NT2/D1 (cell line): ENCODE data around the gene C20orf202.

Experiments
- DNase-seq: peaks from one replicate; pipeline ENCODE4 v3.0.0-alpha.2; 2011; ENCODE audit warnings: low read depth, low spot score
- H3K27me3 ChIP-seq: 2 replicates; pipeline ENCODE4 v1.6.0; 2011; ENCODE audit warnings: mild to moderate bottlenecking; ENCODE audit not compliant: insufficient read length, insufficient read depth
- H3K36me3 ChIP-seq: 2 replicates; pipeline ENCODE4 v1.6.1; 2011; ENCODE audit warnings: mild to moderate bottlenecking, low read length, mixed read lengths; ENCODE audit not compliant: insufficient read depth, insufficient read length
- H3K4me1 ChIP-seq: 2 replicates; pipeline ENCODE4 v1.5.1; 2011; ENCODE audit not compliant: insufficient read depth, insufficient read length
- H3K4me3 ChIP-seq: 2 replicates; pipeline ENCODE4 v1.5.1; 2011; ENCODE audit warnings: low read depth; ENCODE audit not compliant: insufficient read length
- H3K9ac ChIP-seq: 2 replicates; pipeline ENCODE4 v1.6.0; 2011; ENCODE audit warnings: low read depth; ENCODE audit not compliant: insufficient read length
- H3K9me3 ChIP-seq: 2 replicates; pipeline ENCODE4 v1.5.1; 2011; ENCODE audit warnings: mild to moderate bottlenecking, low read length; ENCODE audit not compliant: insufficient read depth
- SUZ12 ChIP-seq: IDR thresholded peaks from 2 replicates; pipeline ENCODE4 v1.6.1; 2011; ENCODE audit not compliant: insufficient read length, insufficient read depth; ENCODE audit errors: extremely low read depth
- YY1 ChIP-seq: IDR thresholded peaks from 2 replicates; pipeline ENCODE4 v1.6.1; 2011; ENCODE audit not compliant: insufficient read length, insufficient read depth
- ZNF274 ChIP-seq: IDR thresholded peaks from 2 replicates; pipeline ENCODE4 v1.6.1; 2011; ENCODE audit warnings: mild to moderate bottlenecking, low read depth, low read length

Gene C20orf202

GRCh38 chr20:1202762-1203504 is at the start of gene C20orf202:
TSS of gene C20orf202 (plus strand) at chr20:1203454. CDS start at chr20:1203586, 132 bp downstream.
- Histone ChIP-seq H3K9me3 (no peaks in the 10 kb centered on the region), H3K27me3 (no peaks in the 10 kb centered on the region), H3K36me3 (no peaks in the 10 kb centered on the region), H3K4me3 (no peak within 1 kb of the TSS), H3K9ac (no peak within 1 kb of the TSS), H3K4me1 (no peaks in the 10 kb centered on the region)
- DNase-seq = no peak
- TF ChIP-seq YY1 = no peak
- TF ChIP-seq ZNF274 = no peak
- no peak for TF ChIP-seq SUZ12

DNA sequence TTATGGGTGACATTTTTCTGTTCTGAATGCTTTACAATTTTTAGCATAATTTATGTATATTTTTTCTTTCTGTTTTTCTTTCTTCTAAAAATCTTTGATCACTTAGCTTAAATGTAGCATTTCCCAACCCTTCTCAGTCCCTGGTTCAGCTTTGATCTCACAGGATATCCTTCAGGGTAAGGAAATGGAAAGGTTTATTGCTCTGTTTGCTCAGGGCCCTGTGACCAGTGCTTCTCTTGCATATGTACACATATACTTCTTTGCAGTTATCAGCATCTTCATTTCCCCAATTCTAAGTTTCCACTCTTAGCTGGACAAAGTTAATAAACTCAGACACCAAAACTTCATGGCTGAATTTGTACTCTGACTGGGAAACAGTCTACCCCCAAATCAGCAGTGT is 49.0 kb upstream of the C20orf202 start:
- TF ChIP-seq YY1 (no peak), ZNF274 (no peak), SUZ12 (no peak)
- no peak overlapping the region for H3K4me3 ChIP-seq
- H3K27me3 ChIP-seq = no peaks in the 10 kb centered on the region
- H3K4me1 ChIP-seq = no peaks in the 10 kb centered on the region
- no peaks in the 10 kb centered on the region for H3K9me3 ChIP-seq
- no peak overlapping the region for H3K9ac ChIP-seq
- no peak for DNase-seq
- peaks cover 47% of the 10 kb centered on the region for H3K36me3 ChIP-seq

DNA sequence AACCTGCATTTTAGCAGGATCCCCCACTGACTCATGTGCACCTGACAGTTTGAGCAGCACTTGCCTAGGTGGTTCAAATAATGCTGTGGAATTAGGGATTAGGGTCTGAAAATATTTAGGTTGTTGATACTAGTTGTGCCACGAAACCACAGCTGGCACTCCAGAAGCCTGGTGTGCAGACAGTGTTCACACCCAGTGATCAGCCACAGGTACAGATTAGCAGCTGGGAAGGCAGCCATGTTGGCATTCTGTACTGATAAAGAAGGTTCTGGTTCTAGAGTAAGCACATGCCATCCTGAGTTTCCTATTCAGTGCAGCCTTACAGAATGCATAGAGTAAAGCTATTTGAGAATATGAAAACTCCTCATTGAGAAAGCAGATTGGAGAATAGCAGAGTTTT is 48.6 kb upstream of the C20orf202 start:
- Histone ChIP-seq H3K9me3 (no peaks in the 10 kb centered on the region), H3K36me3 (peaks cover 52% of the 10 kb centered on the region), H3K27me3 (no peaks in the 10 kb centered on the region), H3K4me3 (no peak overlapping the region), H3K4me1 (no peaks in the 10 kb centered on the region), H3K9ac (no peak overlapping the region)
- no peak for DNase-seq
- no peak for TF ChIP-seq YY1
- no peak for TF ChIP-seq ZNF274
- no peak for TF ChIP-seq SUZ12

DNA sequence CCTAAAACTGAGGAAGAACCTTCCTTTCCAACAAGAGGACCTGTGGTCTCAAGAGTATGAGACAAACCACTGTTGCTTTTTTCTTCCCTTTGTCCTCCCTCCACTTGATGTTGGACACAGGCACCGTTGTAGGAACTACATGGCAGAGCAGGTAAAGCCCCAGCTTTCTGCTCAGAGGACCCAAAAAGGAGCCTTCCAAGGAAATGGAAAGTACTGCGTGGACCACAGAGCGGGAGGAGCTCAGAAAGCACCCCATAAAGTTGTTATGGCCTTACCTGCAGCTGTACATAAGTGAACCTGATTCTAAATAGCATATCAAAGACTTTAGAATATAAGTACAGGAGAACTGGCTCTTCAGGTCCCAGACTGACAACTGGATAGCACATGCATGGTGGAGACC is 47.9 kb upstream of the C20orf202 start:
- Histone ChIP-seq H3K9me3 (no peaks in the 10 kb centered on the region), H3K36me3 (peaks cover 56% of the 10 kb centered on the region), H3K9ac (no peak overlapping the region), H3K4me1 (no peaks in the 10 kb centered on the region), H3K27me3 (no peaks in the 10 kb centered on the region), H3K4me3 (no peak overlapping the region)
- TF ChIP-seq SUZ12 (no peak), ZNF274 (no peak), YY1 (no peak)
- DNase-seq = no peak

GRCh38 chr20:1160496-1160895 is 42.8 kb upstream of the C20orf202 start:
- Histone ChIP-seq H3K9ac (no peak overlapping the region), H3K4me1 (no peaks in the 10 kb centered on the region), H3K36me3 (peaks cover 71% of the 10 kb centered on the region)

GRCh38 chr20:1160991-1161390 is 42.3 kb upstream of the C20orf202 start:
- no peak overlapping the region for H3K4me3 ChIP-seq
- no peak overlapping the region for H3K9ac ChIP-seq
- H3K36me3 ChIP-seq = peaks cover 72% of the 10 kb centered on the region
- no peaks in the 10 kb centered on the region for H3K9me3 ChIP-seq
- TF ChIP-seq SUZ12 (no peak), YY1 (no peak), ZNF274 (no peak)
- no peak for DNase-seq
- no peaks in the 10 kb centered on the region for H3K4me1 ChIP-seq
- no peaks in the 10 kb centered on the region for H3K27me3 ChIP-seq

More at GRCh38 chr20:1160496-1160895, 42.8 kb upstream of the C20orf202 start:
- no peak for DNase-seq
- Histone ChIP-seq H3K9me3 (no peaks in the 10 kb centered on the region), H3K27me3 (no peaks in the 10 kb centered on the region), H3K4me3 (no peak overlapping the region)
- TF ChIP-seq ZNF274 (no peak), YY1 (no peak), SUZ12 (no peak)

DNA sequence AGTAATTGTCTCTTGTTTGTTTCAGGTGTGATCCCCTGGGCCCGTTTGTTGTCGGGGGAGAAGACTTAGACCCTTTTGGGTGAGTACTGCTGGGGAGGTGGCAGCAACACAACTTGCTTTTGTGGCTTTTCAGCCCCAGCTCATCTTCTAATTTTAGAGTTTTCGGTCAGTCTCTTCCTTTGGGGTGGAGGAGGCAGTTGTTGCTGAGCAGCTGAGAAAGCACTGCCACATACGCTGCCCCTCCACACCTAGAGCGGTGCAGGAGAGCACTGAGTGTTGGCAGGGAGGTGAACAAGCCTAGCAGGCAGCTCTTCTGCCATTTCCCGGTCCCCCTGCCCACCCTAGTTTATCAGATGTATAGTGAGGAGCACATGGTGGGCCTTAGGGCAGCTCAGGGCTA is 40.1 kb upstream of the C20orf202 start:
- Histone ChIP-seq H3K9ac (no peak overlapping the region), H3K36me3 (peaks cover 83% of the 10 kb centered on the region), H3K27me3 (no peaks in the 10 kb centered on the region), H3K4me3 (no peak overlapping the region), H3K4me1 (no peaks in the 10 kb centered on the region), H3K9me3 (no peaks in the 10 kb centered on the region)
- DNase-seq = no peak
- TF ChIP-seq SUZ12 = no peak
- no peak for TF ChIP-seq YY1
- no peak for TF ChIP-seq ZNF274
